ENCODE measurements around the gene MAST3.

MAST3 gene

DNA sequence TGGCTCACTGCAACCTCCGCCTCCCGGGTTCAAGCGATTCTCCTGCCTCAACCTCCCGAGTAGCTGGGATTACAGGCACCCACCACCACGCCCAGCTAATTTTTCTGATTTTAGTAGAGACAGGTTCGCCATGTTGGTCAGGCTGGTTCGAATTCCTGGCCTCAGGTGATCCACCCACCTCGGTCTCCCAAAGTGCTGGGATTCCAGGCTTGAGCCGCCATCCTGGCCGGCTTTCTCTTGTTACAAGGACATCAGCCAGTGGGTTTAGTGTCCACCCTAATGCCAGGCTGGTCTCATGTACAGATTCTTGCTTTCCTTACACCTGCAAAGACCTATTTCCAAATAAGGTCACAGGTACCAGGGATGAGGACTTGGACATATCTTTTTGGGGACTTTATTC lies 62.2 kb downstream of the MAST3 start:
- TF ChIP-seq, protein P1, sequence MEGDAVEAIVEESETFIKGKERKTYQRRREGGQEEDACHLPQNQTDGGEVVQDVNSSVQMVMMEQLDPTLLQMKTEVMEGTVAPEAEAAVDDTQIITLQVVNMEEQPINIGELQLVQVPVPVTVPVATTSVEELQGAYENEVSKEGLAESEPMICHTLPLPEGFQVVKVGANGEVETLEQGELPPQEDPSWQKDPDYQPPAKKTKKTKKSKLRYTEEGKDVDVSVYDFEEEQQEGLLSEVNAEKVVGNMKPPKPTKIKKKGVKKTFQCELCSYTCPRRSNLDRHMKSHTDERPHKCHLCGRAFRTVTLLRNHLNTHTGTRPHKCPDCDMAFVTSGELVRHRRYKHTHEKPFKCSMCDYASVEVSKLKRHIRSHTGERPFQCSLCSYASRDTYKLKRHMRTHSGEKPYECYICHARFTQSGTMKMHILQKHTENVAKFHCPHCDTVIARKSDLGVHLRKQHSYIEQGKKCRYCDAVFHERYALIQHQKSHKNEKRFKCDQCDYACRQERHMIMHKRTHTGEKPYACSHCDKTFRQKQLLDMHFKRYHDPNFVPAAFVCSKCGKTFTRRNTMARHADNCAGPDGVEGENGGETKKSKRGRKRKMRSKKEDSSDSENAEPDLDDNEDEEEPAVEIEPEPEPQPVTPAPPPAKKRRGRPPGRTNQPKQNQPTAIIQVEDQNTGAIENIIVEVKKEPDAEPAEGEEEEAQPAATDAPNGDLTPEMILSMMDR (IDR thresholded peaks at IDR 0.05; ENCODE audit: low read depth, low read length), result no peak
- in situ Hi-C loops (cut with HindIII; ENCODE audit: low sequenced_read_pairs), result no loop called here
- no peak for DNase-seq (ENCODE audit: low read depth, low spot score)
- H3K4me3 ChIP-seq (ENCODE audit: low read depth, low read length), result no peak overlapping the region

DNA sequence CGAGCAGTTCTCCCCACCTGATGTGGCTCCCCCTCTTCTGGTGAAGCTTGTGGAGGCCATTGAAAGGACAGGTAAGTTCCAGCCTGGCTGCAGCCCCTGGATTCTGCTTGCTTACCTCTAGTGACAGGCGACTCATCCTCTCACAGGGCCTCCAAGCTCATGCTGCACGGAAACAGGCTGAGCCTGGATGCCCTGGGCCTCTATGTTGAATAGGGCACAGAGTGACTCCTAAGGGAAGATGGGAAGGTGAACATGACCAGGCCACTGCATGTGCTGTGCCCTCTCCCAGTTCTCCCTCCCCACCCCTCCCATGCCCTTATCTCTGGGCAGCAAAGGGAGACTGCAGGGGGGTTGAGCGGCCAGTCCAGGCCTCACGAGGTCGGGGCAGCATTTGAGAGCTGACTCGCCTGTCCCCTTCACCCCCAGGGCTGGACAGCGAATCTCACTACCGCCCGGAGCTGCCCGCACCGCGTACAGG lies 63.0 kb downstream of the MAST3 start:
- TF ChIP-seq, protein P1 (IDR thresholded peaks at IDR 0.05; ENCODE audit: low read depth, low read length), result no peak
- no peak overlapping the region for H3K4me3 ChIP-seq (ENCODE audit: low read depth, low read length)
- in situ Hi-C loops (cut with HindIII; ENCODE audit: low sequenced_read_pairs), result no loop called here
- no peak for DNase-seq (ENCODE audit: low read depth, low spot score)

DNA sequence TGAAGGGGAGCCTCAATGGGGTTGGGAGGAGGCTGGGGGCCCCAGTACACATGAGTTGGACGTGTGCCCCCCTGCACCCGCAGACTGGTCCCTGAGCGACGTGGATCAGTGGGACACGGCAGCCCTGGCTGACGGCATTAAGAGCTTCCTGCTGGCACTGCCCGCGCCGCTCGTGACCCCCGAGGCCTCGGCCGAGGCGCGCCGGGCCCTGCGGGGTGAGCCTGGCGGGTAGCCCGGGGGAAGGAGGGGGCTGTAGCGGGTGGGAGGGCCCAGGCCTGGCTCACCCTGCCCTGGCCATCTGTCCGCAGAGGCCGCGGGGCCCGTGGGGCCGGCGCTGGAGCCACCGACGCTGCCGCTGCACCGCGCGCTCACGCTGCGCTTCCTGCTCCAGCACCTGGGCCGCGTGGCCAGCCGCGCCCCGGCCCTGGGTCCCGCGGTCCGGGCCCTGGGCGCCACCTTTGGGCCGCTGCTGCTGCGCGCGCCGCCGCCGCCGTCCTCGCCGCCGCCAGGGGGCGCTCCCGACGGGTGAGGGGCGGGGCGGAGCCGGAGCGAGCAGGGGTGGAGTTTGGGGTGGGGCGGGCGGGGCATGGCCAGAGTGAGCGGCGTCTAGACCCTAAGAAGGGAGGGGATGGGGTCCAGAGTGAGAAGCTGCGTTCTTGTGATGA lies 63.5 kb downstream of the MAST3 start:
- TF ChIP-seq, protein P1 (IDR thresholded peaks at IDR 0.05; ENCODE audit: low read depth, low read length), result peak; percentile 52
- in situ Hi-C loops (cut with HindIII; ENCODE audit: low sequenced_read_pairs), result no loop called here
- DNase-seq (ENCODE audit: low read depth, low spot score), result peak; percentile 32
- H3K4me3 ChIP-seq (ENCODE audit: low read depth, low read length), result no peak overlapping the region

DNA sequence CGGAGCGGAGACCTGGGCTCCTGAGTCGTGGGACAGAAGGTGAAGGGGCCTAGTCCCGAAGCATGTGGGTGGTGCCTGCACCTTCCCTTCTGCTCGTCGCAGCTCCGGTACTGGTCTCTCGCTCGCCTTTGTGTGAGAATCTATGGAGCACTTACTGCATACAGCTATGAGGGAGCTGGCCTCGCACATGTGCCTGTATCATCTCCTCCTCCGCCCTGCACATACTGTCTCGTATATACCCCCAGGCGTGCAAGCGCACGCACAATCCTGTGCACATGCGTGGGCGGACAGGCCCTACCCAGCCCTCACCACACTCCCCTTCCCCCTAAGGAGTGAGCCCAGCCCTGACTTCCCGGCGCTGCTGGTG lies 64.0 kb downstream of the MAST3 start:
- TF ChIP-seq, protein P1 (IDR thresholded peaks at IDR 0.05; ENCODE audit: low read depth, low read length), result no peak
- DNase-seq (ENCODE audit: low read depth, low spot score), result no peak
- in situ Hi-C loops (cut with HindIII; ENCODE audit: low sequenced_read_pairs), result no loop called here
- H3K4me3 ChIP-seq (ENCODE audit: low read depth, low read length), result no peak overlapping the region

DNA sequence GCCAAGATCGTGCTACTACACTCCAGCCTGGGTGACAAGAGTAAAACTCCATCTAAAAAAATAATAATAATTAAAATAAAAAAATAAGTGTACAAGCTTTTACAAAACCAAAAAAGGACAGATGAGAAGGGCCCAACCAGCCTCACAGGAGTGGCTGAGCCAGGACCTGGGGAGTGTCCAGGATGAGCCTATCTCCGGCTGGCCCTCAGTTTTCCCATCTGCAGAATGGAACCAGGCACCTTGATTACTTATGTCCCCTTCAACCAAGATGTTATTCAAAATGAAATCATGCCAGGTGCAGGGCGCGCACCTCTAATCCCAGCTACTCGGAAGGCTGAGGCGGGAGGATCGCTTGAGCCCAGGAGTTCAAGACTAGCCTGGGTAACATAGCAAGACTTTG lies 66.5 kb downstream of the MAST3 start:
- TF ChIP-seq, protein P1 (IDR thresholded peaks at IDR 0.05; ENCODE audit: low read depth, low read length), result no peak
- in situ Hi-C loops (cut with HindIII; ENCODE audit: low sequenced_read_pairs), result no loop called here
- DNase-seq (ENCODE audit: low read depth, low spot score), result no peak
- H3K4me3 ChIP-seq (ENCODE audit: low read depth, low read length), result no peak overlapping the region

DNA sequence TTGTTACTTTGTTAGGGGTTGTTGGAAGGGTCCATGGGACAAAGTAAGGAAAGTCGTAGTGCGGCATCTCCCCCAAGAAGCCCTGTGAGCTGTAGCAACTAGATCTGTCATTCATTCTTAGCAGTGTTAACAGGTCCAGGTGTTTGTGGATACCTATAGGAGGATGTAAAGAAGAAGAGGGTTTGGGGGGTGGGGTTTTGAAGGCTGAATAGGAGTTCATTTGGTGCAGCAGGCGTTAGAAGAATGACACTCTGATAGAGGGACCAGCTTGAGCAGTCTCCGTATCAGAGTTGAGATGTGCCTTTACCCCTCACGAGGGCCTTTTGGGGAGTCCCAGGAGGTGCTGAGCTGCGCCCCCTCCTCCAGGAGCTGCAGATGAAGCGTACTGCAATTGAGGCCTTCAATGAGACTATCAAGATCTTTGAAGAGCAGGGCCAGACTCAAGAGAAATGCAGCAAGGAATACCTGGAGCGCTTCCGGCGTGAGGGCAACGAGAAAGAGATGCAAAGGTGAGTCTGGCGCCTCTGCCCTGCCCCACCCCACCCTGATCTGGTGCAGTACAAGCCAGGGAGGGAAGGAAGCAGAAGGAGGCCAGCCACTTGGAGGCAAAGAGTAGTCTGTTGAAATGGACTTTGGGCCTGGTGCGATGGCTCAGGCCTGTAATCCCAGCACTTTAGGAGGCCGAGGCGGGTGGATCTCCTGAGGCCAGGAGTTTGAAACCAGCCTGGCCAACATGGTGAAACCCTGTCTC lies 68.4 kb downstream of the MAST3 start:
- no peak overlapping the region for H3K4me3 ChIP-seq (ENCODE audit: low read depth, low read length)
- in situ Hi-C loops (cut with HindIII; ENCODE audit: low sequenced_read_pairs), result no loop called here
- DNase-seq (ENCODE audit: low read depth, low spot score), result no peak

More for the DNA sequence above, 68.4 kb downstream of the MAST3 start:
- TF ChIP-seq, protein P1 (IDR thresholded peaks at IDR 0.05; ENCODE audit: low read depth, low read length), result no peak

Measured in astrocyte of the spinal cord (primary cell).